HEK293 (cell line): ENCODE results near the gene ITPKC.

Experiments used
- FEZF1 ChIP-seq: fragments of 450-650 bp; formaldehyde crosslinking; IDR thresholded peaks from 2 replicates; pipeline ENCODE4 v1.5.1; 2016; ENCODE audit warnings: missing biosample characterization, missing genetic modification characterization
- GLI4 ChIP-seq: fragments of 450-650 bp; formaldehyde crosslinking; IDR thresholded peaks from 2 replicates; pipeline ENCODE4 v1.5.1; 2016; ENCODE audit warnings: missing biosample characterization, missing genetic modification characterization
- INSM2 ChIP-seq: fragments of 450-650 bp; formaldehyde crosslinking; IDR thresholded peaks from 2 replicates; pipeline ENCODE4 v1.5.1; 2016; ENCODE audit warnings: missing biosample characterization, missing genetic modification characterization
- REPIN1 ChIP-seq: fragments of 450-650 bp; formaldehyde crosslinking; IDR thresholded peaks from 2 replicates; pipeline ENCODE4 v1.5.1; 2017; ENCODE audit warnings: missing biosample characterization, missing genetic modification characterization, low read depth
- SCRT2 ChIP-seq: fragments of 450-650 bp; formaldehyde crosslinking; IDR thresholded peaks from 2 replicates; pipeline ENCODE4 v1.5.1; 2016; ENCODE audit warnings: missing biosample characterization, missing genetic modification characterization
- YY2 ChIP-seq: fragments of 450-650 bp; formaldehyde crosslinking; IDR thresholded peaks from 2 replicates; pipeline ENCODE4 v1.5.1; 2016; ENCODE audit warnings: missing biosample characterization, missing genetic modification characterization
- ZBTB26 ChIP-seq: fragments of 450-650 bp; formaldehyde crosslinking; optimal IDR thresholded peaks from 2 replicates; pipeline ENCODE3; 2016; ENCODE audit warnings: missing biosample characterization, mild to moderate bottlenecking, missing genetic modification characterization
- ZBTB49 ChIP-seq: fragments of 450-650 bp; formaldehyde crosslinking; IDR thresholded peaks from 2 replicates; pipeline ENCODE4 v1.5.1; 2016; ENCODE audit warnings: missing biosample characterization, missing genetic modification characterization, low read depth
- ZBTB6 ChIP-seq: fragments of 450-650 bp; formaldehyde crosslinking; IDR thresholded peaks from 2 replicates; pipeline ENCODE4 v1.5.1; 2017; ENCODE audit warnings: missing biosample characterization, missing genetic modification characterization
- ZNF114 ChIP-seq: fragments of 450-650 bp; formaldehyde crosslinking; IDR thresholded peaks from 2 replicates; pipeline ENCODE4 v1.5.0; 2017; ENCODE audit warnings: missing biosample characterization, missing genetic modification characterization
- ZNF148 ChIP-seq: fragments of 450-650 bp; formaldehyde crosslinking; IDR thresholded peaks from 2 replicates; pipeline ENCODE4 v1.5.0; 2017; ENCODE audit warnings: missing biosample characterization, missing genetic modification characterization, borderline replicate concordance
- ZNF18 ChIP-seq: fragments of 450-650 bp; formaldehyde crosslinking; IDR thresholded peaks from 2 replicates; pipeline ENCODE4 v1.5.1; 2016; ENCODE audit warnings: missing biosample characterization, missing genetic modification characterization
- ZNF292 ChIP-seq: fragments of 450-650 bp; formaldehyde crosslinking; IDR thresholded peaks from 2 replicates; pipeline ENCODE4 v1.5.1; 2016; ENCODE audit warnings: low read depth, missing biosample characterization, missing genetic modification characterization, borderline replicate concordance
- ZNF311 ChIP-seq: fragments of 450-650 bp; formaldehyde crosslinking; IDR thresholded peaks from 2 replicates; pipeline ENCODE4 v1.5.1; 2017; ENCODE audit warnings: missing biosample characterization, missing genetic modification characterization, borderline replicate concordance
- ZNF324 ChIP-seq: fragments of 450-650 bp; formaldehyde crosslinking; IDR thresholded peaks from 2 replicates; pipeline ENCODE4 v1.5.1; 2016; ENCODE audit warnings: missing biosample characterization, missing genetic modification characterization
- ZNF394 ChIP-seq: fragments of 450-650 bp; formaldehyde crosslinking; IDR thresholded peaks from 2 replicates; pipeline ENCODE4 v1.5.1; 2016; ENCODE audit warnings: missing biosample characterization, missing genetic modification characterization, mild to moderate bottlenecking, moderate library complexity, borderline replicate concordance
- ZNF398 ChIP-seq: fragments of 450-650 bp; formaldehyde crosslinking; IDR thresholded peaks from 2 replicates; pipeline ENCODE4 v1.5.1; 2017; ENCODE audit warnings: missing biosample characterization, missing genetic modification characterization
- ZNF416 ChIP-seq: fragments of 450-650 bp; formaldehyde crosslinking; IDR thresholded peaks from 2 replicates; pipeline ENCODE4 v1.5.1; 2016; ENCODE audit warnings: missing biosample characterization, missing genetic modification characterization
- ZNF433 ChIP-seq: fragments of 450-650 bp; formaldehyde crosslinking; IDR thresholded peaks from 2 replicates; pipeline ENCODE4 v1.5.1; 2016; ENCODE audit warnings: missing biosample characterization, missing genetic modification characterization, low read depth
- ZNF473 ChIP-seq: fragments of 450-650 bp; formaldehyde crosslinking; IDR thresholded peaks from 2 replicates; pipeline ENCODE4 v1.5.1; 2017; ENCODE audit warnings: missing biosample characterization, missing genetic modification characterization
- ZNF555 ChIP-seq: fragments of 450-650 bp; formaldehyde crosslinking; conservative IDR thresholded peaks from 2 replicates; pipeline ENCODE4 v1.5.1; 2017; ENCODE audit warnings: missing biosample characterization, mild to moderate bottlenecking, missing genetic modification characterization, inconsistent platforms
- ZNF596 ChIP-seq: fragments of 450-650 bp; IDR thresholded peaks from 2 replicates; pipeline ENCODE4 v1.5.0; 2018; ENCODE audit warnings: missing biosample characterization, mild to moderate bottlenecking, missing genetic modification characterization, moderate library complexity
- ZNF660 ChIP-seq: fragments of 450-650 bp; IDR thresholded peaks from 2 replicates; pipeline ENCODE4 v1.5.1; 2018; ENCODE audit warnings: missing biosample characterization, mild to moderate bottlenecking, missing genetic modification characterization
- ZNF701 ChIP-seq: fragments of 450-650 bp; formaldehyde crosslinking; IDR thresholded peaks from 2 replicates; pipeline ENCODE4 v1.5.1; 2016; ENCODE audit warnings: missing biosample characterization, missing genetic modification characterization
- ZNF777 ChIP-seq: fragments of 450-650 bp; formaldehyde crosslinking; IDR thresholded peaks from 2 replicates; pipeline ENCODE4 v1.5.1; 2017; ENCODE audit warnings: missing biosample characterization, missing genetic modification characterization, borderline replicate concordance
- ZNF785 ChIP-seq: fragments of 450-650 bp; formaldehyde crosslinking; IDR thresholded peaks from 2 replicates; pipeline ENCODE4 v1.5.1; 2016; ENCODE audit warnings: missing biosample characterization, missing genetic modification characterization
- ZXDB ChIP-seq: fragments of 450-650 bp; formaldehyde crosslinking; IDR thresholded peaks from 2 replicates; pipeline ENCODE4 v1.5.1; 2016; ENCODE audit warnings: missing biosample characterization, missing genetic modification characterization

ITPKC gene

GRCh38 chr19:40750874-40751537 is 34.1 kb downstream of the ITPKC start, which contains the start of gene SNRPA (continued):
- no peak for TF ChIP-seq FEZF1 (tag by site-specific recombination)
- TF ChIP-seq ZNF398 (tag by site-specific recombination) = no peak
- TF ChIP-seq INSM2 (tag by site-specific recombination) = no peak; the same call in 1 of the 2 replicates
- TF ChIP-seq ZBTB49 (tag by site-specific recombination) = no peak
- no peak for TF ChIP-seq ZNF416 (tag by site-specific recombination)
- TF ChIP-seq ZNF292 = 0 out of 2 replicates have a peak, but pooled peaks have one; percentile 3
- TF ChIP-seq REPIN1 (tag by site-specific recombination) = no peak; the same call in 1 of the 2 replicates
- no peak for TF ChIP-seq ZNF555 (tag by site-specific recombination)
- 0 out of 2 replicates have a peak, but pooled peaks have one; percentile 15 for TF ChIP-seq ZNF18 (tag by site-specific recombination)
- no peak for TF ChIP-seq ZNF596
- TF ChIP-seq ZNF148 (tag by site-specific recombination) = no peak
- no peak for TF ChIP-seq GLI4
- TF ChIP-seq ZXDB = peak; percentile 77
- no peak for TF ChIP-seq ZNF777 (tag by site-specific recombination)
- no peak for TF ChIP-seq ZNF324 (tag by site-specific recombination)
- no peak for TF ChIP-seq ZNF114
- TF ChIP-seq ZNF311 (tag by site-specific recombination) = no peak
- TF ChIP-seq SCRT2 (tag by site-specific recombination) = no peak
- TF ChIP-seq ZBTB6 = peak; percentile 19; the same call in 1 of the 2 replicates
- TF ChIP-seq YY2 (tag by site-specific recombination) = 0 out of 2 replicates have a peak, but pooled peaks have one; percentile 12
- no peak for TF ChIP-seq ZNF785 (tag by site-specific recombination)
- TF ChIP-seq ZNF433 = no peak
- TF ChIP-seq ZNF701 = no peak
- peak; percentile 63 for TF ChIP-seq ZBTB26 (tag by site-specific recombination)
- TF ChIP-seq ZNF473 (tag by site-specific recombination) = no peak
- TF ChIP-seq ZNF394 = peak; percentile 96
- TF ChIP-seq ZNF660 (tag by site-specific recombination) = peak; percentile 95
